ENCODE results near the gene PHF20. TPM values are rescaled to one million over a fixed set of nuclear protein-coding genes. Genes with fewer than 3 reads are reported as not detected.
"Not testable (repeated sequence)": the region's sequence is repeated elsewhere in the genome, so short reads cannot be mapped to it uniquely, and the experiment has no call there.

PHF20 gene
- polyA plus RNA-seq, 4 donors = 37.6 to 42.8 (median 42.0) TPM

GRCh38 chr20:35909176-35909575, 137.4 kb downstream of the PHF20 start:
- no peak for DNase-seq (ENCODE audit: low read depth in 4 of 4, low spot score in 3 of 4)

GRCh38 chr20:35909796-35910195, 138.0 kb downstream of the PHF20 start:
- no peak for DNase-seq (ENCODE audit: low read depth in 4 of 4, low spot score in 3 of 4)

- no peak for DNase-seq (ENCODE audit: low read depth in 4 of 4, low spot score in 3 of 4)
These were observed 138.4 kb downstream of the PHF20 start for GRCh38 chr20:35910254-35910653.

- DNase-seq (ENCODE audit: low read depth in 4 of 4, low spot score in 3 of 4) = no peak
These were observed 141.1 kb downstream of the PHF20 start for GRCh38 chr20:35912881-35913280.

DNA sequence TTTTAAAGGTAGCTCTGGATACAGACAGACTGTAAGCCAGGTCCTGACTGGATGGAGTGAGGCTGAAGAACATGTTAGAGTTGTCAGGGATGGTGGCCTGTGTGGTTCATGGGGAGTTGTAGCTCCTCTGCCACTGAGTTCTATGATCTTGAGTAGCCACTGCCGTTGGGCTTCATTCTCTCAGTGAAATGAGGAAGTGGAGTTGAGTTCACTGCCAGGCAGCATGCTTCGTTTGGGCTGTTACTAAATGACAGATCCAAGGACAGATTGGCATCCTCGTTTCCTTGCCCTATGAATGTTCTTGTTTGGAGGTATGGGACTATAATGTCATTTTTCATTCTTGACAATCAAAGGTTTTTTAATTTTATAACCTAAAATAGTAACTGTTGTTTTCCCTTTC, 145.3 kb downstream of the PHF20 start:
- no peak for DNase-seq (ENCODE audit: low read depth in 4 of 4, low spot score in 3 of 4)

GRCh38 chr20:35918021-35918420, 146.2 kb downstream of the PHF20 start:
- DNase-seq (ENCODE audit: low read depth in 4 of 4, low spot score in 3 of 4) = no peak

DNA sequence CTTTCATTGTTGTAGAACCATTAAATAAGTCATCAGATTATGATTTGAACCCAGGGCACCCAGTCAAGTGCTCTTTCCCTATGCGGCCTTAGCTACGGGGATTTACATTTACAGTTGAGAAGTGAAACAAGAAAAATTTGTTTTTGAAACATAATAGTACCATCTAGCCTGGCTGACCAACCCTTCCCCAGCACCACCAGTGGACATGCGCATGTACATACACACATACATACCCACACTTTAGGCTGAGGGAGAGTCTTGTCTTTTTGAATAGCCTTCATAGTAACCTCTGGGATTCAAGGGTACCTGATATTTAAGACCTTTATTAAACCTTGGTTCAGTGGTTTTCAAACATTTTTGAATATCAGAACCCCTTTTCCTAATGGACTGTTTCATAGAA, 148.7 kb downstream of the PHF20 start:
- no peak for DNase-seq (ENCODE audit: low read depth in 4 of 4, low spot score in 3 of 4)

DNA sequence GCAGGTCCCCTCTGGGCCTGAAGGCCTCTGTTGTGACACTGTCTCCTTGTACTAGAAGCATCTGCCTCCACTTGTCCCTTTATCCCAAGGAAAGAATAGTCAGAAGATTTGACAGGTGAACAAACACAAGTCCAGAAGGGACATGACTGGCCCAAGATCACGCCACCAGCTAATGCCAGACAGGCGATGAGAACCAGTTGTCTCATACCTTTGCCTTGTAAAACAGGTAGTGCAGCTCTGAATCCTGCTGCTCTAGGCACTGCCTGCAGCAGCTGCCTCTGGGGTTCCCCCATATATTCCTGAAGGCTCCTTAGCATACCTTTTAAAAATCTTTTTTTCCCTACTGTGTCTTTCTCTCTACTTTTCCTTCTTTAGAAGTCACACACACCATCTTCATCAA, 157.5 kb downstream of the PHF20 start:
- no peak for DNase-seq (ENCODE audit: low read depth in 4 of 4, low spot score in 3 of 4)

- DNase-seq (ENCODE audit: low read depth in 4 of 4, low spot score in 3 of 4) = no peak
These were observed 162.2 kb downstream of the PHF20 start for GRCh38 chr20:35934050-35934449.

- no peak for DNase-seq (ENCODE audit: low read depth in 4 of 4, low spot score in 3 of 4)
These were observed 167.4 kb downstream of the PHF20 start for GRCh38 chr20:35939264-35939663.

DNA sequence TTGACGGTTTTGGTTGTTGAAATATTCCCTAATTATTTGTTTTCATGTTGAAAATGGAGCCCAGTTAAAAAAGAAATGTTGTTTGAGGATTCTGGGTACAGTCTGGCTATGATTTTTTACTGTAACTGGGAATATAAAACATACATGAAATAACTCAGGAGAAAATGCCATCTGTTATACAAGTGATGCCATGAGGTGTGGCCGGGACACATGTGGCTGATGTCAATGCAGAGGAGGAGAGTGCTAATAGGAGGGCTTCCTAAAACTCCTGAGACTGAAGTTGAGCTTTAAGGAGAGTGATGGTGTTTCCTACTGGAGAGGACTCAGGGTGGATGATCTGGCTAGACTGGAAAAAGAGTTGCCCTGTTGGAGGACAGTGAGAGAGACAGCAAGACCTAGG, 169.8 kb downstream of the PHF20 start:
- no peak for DNase-seq (ENCODE audit: low read depth in 4 of 4, low spot score in 3 of 4)

GRCh38 chr20:35942243-35942642, 170.4 kb downstream of the PHF20 start:
- no peak for DNase-seq (ENCODE audit: low read depth in 4 of 4, low spot score in 3 of 4)

DNA sequence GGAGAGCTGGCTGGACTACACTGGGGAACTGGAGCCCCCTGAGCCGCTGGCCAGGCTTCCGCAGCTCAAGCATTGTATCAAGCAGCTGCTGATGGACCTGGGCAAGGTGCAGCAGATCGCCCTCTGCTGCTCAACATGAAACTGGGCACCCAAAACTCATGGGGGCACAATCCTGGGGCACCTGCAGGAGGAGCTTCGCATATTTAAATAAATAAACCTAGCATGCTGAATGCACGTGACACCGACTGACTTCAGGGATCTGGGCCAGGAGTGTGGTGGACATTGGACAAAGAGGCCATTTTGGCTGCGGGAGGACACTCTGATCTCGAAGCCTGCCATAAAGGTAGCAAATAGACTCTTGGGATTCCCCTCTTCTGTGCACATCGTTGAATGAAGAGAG, 175.7 kb downstream of the PHF20 start:
- DNase-seq (ENCODE audit: low read depth in 4 of 4, low spot score in 3 of 4) = no peak

- DNase-seq (ENCODE audit: low read depth in 4 of 4, low spot score in 3 of 4) = no peak
These were observed 176.1 kb downstream of the PHF20 start for GRCh38 chr20:35947907-35948306.

DNA sequence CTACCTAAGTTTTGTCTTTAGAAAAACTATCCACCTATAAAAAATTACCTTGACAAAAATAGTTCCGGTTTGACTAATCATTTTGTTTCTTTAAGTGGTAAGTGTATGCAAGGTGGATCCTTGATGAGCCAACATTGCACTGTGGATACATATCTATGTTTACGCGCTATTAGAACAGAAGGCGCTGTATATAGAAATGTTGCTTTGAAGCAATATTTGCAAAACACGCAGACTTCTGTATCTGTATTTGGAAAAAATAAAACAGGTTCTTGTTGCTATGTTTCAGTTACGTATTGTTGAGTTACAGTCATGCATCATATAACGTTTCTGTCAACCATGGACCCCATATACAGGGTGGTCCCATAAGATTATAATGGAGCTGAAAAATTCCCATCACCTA, 178.3 kb downstream of the PHF20 start:
- DNase-seq (ENCODE audit: low read depth in 4 of 4, low spot score in 3 of 4) = no peak

DNA sequence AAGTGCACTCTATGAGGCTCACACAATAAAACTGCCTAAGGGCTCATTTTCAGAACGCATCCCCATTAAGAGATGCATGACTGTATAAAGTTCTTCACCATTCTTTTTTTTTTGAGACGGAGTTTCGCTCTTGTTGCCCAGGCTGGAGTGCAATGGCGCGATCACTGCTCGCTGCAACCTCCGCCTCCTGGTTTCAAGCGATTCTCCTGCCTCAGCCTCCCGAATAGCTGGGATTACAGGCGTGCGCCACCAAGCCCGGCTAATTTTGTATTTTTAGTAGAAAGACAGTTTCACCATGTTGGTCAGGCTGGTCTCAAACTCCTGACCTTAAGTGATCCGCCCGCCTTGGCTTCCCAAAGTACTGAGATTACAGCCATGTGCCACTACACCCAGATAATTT, 180.3 kb downstream of the PHF20 start:
- not testable (repeated sequence) for DNase-seq (ENCODE audit: low read depth in 4 of 4, low spot score in 3 of 4)

GRCh38 chr20:35952480-35953386, 180.9 kb downstream of the PHF20 start:
- DNase-seq (ENCODE audit: low read depth in 4 of 4, low spot score in 3 of 4) = no peak

- DNase-seq (ENCODE audit: low read depth in 4 of 4, low spot score in 3 of 4) = peak in 2 of 4 donors; percentile 6 to 11
These were observed 181.8 kb downstream of the PHF20 start for GRCh38 chr20:35953387-35954199.

- peak; percentile 94 to 99 (median 95) for DNase-seq (ENCODE audit: low read depth in 4 of 4, low spot score in 3 of 4)
These were observed 182.5 kb downstream of the PHF20 start, which contains the start of gene SCAND1 for GRCh38 chr20:35954200-35954906. Gene SCAND1, minus strand, starts transcription at chr20:35954502. Its CDS starts 218 bp downstream, at chr20:35954284.

- DNase-seq (ENCODE audit: low read depth in 4 of 4, low spot score in 3 of 4) = peak in 1 of 4 donors; percentile 14
These were observed 183.1 kb downstream of the PHF20 start for GRCh38 chr20:35954907-35955251.

DNA sequence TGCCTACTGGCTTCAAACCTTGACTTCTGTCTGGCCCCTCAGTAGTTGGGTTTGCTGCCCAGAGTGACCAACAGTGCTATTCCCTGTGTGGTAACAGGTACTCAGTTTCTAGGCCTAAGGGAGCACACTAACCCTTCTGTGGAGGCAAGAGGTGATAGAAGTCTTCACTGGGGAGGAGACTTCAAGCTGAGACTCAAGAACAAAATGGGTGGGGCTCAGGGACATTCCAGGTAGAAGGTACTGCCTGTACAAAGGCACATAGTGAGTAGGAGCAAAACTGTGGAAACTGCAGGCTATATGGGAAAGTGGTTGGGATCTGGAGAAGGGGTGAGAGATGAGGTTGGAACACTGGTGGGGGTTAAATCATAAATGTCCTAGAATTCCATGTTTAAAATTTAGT, 184.8 kb downstream of the PHF20 start:
- DNase-seq (ENCODE audit: low read depth in 4 of 4, low spot score in 3 of 4) = no peak

Data from right renal pelvis (tissue), 4 donors.